Brain microvascular endothelial cell (primary cell): ENCODE measurements around the gene SLC7A14.

ENCODE experiments used
- DNase-seq: peaks from one replicate; pipeline ENCODE4 v3.0.0-alpha.2; 2020
- H3K27ac ChIP-seq: fragments of 250-450 bp; sonication (Bioruptor Pico); 2 replicates; pipeline ENCODE4 v1.5.1; 2020; ENCODE audit warnings: mild to moderate bottlenecking, moderate library complexity
- H3K27me3 ChIP-seq: fragments of 250-450 bp; sonication (Bioruptor Pico); replicated peaks from 2 replicates; pipeline ENCODE4 v1.5.1; 2020; ENCODE audit warnings: mild to moderate bottlenecking
- H3K36me3 ChIP-seq: fragments of 250-450 bp; sonication (Bioruptor Pico); replicated peaks from 2 replicates; pipeline ENCODE4 v1.5.1; 2020; ENCODE audit warnings: mild to moderate bottlenecking
- H3K4me3 ChIP-seq: 2 replicates; pipeline ENCODE4 v1.5.1; 2011; ENCODE audit warnings: low read depth, mild to moderate bottlenecking, control low read depth, low read length, moderate library complexity
- in situ Hi-C: cut with HindIII; loops from 2 replicates; pipeline ENCODE4 v1.10.0; 2017; ENCODE audit warnings: low sequenced_read_pairs, low pct_ligation_motif_present
- TF ChIP-seq, protein P1 (sequence below): IDR thresholded peaks from 2 replicates; pipeline ENCODE4 v1.5.1; 2011; ENCODE audit warnings: low read depth, mild to moderate bottlenecking, moderate library complexity, low read length, control low read depth, inconsistent platforms; ENCODE audit errors: missing control alignments

Gene SLC7A14

DNA sequence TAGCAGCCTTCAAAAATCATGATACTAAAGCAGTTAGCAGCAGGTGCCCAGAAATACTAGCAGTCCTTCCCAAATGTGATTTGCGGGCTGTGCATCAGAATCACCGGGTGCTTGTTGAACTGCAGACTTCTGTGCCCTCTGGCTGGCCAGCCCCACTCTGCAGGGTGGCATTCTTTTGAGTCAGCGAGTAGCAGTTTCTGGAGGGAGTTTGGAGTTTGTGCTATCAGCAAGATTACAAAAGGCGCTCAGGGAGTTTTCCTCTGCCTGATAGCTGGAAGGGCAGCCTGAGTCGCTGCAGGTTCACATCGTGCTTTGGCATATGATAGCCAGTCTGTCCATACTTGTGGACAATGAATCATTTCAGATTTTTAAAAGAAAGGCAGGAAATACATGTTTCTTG is 109.6 kb downstream of the SLC7A14 start:
- TF ChIP-seq, protein P1, sequence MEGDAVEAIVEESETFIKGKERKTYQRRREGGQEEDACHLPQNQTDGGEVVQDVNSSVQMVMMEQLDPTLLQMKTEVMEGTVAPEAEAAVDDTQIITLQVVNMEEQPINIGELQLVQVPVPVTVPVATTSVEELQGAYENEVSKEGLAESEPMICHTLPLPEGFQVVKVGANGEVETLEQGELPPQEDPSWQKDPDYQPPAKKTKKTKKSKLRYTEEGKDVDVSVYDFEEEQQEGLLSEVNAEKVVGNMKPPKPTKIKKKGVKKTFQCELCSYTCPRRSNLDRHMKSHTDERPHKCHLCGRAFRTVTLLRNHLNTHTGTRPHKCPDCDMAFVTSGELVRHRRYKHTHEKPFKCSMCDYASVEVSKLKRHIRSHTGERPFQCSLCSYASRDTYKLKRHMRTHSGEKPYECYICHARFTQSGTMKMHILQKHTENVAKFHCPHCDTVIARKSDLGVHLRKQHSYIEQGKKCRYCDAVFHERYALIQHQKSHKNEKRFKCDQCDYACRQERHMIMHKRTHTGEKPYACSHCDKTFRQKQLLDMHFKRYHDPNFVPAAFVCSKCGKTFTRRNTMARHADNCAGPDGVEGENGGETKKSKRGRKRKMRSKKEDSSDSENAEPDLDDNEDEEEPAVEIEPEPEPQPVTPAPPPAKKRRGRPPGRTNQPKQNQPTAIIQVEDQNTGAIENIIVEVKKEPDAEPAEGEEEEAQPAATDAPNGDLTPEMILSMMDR = no peak
- Histone ChIP-seq H3K36me3 (no peaks in the 10 kb centered on the region), H3K4me3 (no peak overlapping the region), H3K27me3 (no peaks in the 10 kb centered on the region), H3K27ac (no peak overlapping the region)
- in situ Hi-C loops = no loop called here
- no peak for DNase-seq

DNA sequence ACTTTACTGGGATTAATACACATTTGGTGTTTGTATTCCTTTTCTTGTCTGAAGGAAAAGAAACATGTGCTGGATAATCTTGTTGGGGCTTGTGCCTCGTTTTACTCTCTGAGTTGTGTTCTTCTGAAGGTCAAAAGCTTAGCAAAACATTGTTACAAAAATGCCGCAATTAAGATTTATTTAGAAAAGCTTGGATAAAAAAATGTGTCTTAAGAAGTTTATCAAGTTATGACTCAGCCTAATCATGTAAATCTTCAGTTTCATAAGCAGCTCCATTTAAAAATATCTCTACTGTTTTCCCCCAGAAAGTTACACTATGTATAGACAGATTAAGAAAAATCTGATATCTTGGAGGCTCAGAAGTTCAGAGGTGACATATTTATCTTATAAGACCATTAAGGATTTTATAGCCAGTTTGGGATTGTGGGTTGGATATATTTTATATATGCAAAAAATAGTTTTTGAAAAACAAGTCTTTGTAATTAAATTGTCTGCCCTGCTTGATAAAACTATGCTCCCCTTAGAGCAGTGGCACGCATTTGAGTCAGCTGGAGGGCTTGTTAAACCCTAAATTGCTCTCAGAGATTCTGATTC is 110.7 kb downstream of the SLC7A14 start:
- DNase-seq = no peak
- Histone ChIP-seq H3K4me3 (no peak overlapping the region), H3K27ac (no peak overlapping the region), H3K27me3 (no peaks in the 10 kb centered on the region), H3K36me3 (no peaks in the 10 kb centered on the region)
- TF ChIP-seq, protein P1 = no peak
- in situ Hi-C loops = no loop called here

DNA sequence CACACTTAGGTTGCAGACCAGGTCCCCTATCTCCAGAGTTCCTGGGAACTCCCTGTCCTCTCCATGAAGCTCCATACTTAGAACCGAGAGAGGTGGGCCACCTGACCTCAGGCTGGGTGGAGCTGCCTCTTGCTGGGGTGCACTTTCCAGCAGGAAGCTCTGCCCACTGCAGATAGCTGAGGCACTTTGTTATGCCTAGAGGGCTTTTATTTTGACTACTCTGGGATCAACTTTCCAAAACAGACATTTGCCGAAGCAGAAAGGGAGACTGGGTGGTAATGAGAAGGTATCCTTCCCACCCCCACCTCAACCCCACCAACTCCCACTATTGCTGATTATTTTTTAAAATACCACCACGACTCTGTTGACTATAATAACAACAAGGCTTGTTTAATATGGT is 112.5 kb downstream of the SLC7A14 start:
- Histone ChIP-seq H3K27me3 (no peaks in the 10 kb centered on the region), H3K27ac (no peak overlapping the region), H3K36me3 (no peaks in the 10 kb centered on the region), H3K4me3 (no peak overlapping the region)
- in situ Hi-C loops = no loop called here
- no peak for DNase-seq
- TF ChIP-seq, protein P1 = no peak

DNA sequence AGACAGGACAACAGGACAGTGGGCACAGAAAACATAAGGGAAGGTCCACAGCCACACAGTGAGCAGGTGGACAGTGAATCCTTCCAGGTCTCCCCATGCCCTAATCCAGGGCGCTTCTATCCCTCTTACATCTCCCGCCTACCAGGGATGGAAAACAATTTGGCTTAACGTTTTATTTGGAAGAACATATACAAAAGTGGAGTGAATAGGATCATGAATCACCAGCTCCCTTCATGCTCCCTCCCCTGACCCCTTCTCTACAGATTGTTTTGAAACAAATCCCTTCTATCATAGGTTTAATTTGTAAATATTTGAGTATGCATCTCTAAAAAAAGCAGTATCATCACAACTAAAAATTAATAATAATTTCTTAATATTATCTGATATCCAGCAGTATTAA is 114.7 kb downstream of the SLC7A14 start:
- TF ChIP-seq, protein P1 = no peak
- Histone ChIP-seq H3K27ac (no peak overlapping the region), H3K4me3 (no peak overlapping the region), H3K36me3 (no peaks in the 10 kb centered on the region), H3K27me3 (no peaks in the 10 kb centered on the region)
- in situ Hi-C loops = no loop called here
- DNase-seq = no peak

DNA sequence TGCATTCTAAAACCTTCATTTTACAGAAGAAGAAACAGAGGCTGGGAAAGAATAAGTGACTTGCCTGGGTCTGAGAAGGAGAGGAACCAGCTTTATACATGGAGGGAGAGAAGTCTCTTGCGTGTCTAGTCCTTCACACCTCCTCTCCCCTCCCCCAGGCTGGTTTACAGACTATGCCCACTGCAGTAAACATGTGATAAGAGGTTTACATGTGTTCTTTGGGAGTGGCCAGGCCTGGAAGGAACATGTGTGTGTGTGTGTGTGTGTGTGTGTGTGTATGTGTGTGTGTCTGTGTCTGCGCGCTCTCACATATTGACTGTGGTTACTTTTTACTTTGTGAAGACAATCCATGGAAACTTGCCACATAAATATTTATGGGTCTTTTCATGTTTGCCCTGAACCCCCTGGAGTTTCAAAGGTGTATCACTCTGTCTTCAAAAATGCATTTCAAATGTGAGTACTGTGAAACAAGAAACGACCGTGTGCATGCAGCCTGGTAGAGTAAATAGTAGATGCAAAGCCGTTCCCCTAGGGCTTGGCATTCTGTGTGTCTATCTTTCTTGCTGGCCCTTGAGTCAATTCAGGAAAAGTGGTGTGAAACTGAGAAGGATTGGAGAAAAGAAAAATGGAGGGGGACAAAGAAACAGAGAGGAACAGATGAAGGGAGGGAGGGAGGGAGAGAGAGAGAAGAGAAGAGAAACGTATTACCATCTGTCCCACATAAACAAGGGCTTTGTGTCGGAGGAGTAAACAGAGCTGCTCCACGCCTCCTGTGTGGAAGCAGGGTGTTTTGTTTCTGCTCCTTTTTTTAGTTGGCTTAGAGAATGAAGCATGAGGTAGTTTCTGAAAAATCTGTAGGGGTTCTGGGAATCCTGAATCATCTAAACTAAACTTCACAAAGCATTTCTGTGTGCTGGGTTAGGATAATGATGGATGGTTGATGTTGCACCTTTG is 115.5 kb downstream of the SLC7A14 start:
- DNase-seq = no peak
- H3K27ac ChIP-seq = no peak overlapping the region

More for the DNA sequence above, 115.5 kb downstream of the SLC7A14 start:
- TF ChIP-seq, protein P1 = no peak
- Histone ChIP-seq H3K4me3 (no peak overlapping the region), H3K36me3 (no peaks in the 10 kb centered on the region), H3K27me3 (no peaks in the 10 kb centered on the region)
- in situ Hi-C loops = no loop called here
